Astrocyte (in vitro differentiated cells and primary cell): ENCODE measurements around the gene TSFM. TPM values are rescaled to one million over a fixed set of nuclear protein-coding genes. Genes with fewer than 3 reads are reported as not detected.

ENCODE experiments used
- DNase-seq: peaks from one replicate; pipeline ENCODE4 v3.0.0-alpha.2; 2010; ENCODE audit warnings: low read depth
- FAIRE-seq: peaks from 2 replicates; lab custom pipeline; 2011; peaks lifted over from hg19 to GRCh38; lab: Jason Lieb, UNC
- H2AFZ ChIP-seq: 2 replicates; pipeline ENCODE4 v1.6.0; 2012; ENCODE audit warnings: low read depth, low read length, inconsistent platforms
- H3K27ac ChIP-seq: 2 replicates; pipeline ENCODE4 v1.5.1; 2011; ENCODE audit warnings: low read depth, low read length, inconsistent platforms
- H3K27me3 ChIP-seq: 2 replicates; pipeline ENCODE4 v1.6.0; 2011; ENCODE audit warnings: low read length, inconsistent platforms; ENCODE audit not compliant: insufficient read depth
- H3K36me3 ChIP-seq: 2 replicates; pipeline ENCODE4 v1.5.1; 2011; ENCODE audit warnings: low read length, inconsistent platforms; ENCODE audit not compliant: insufficient read depth
- H3K4me1 ChIP-seq: 2 replicates; pipeline ENCODE4 v1.5.1; 2011; ENCODE audit warnings: low read length, inconsistent platforms; ENCODE audit not compliant: insufficient read depth
- H3K4me2 ChIP-seq: 2 replicates; pipeline ENCODE4 v1.6.0; 2012; ENCODE audit warnings: low read length, inconsistent platforms
- H3K4me3 ChIP-seq: 2 replicates; pipeline ENCODE4 v1.5.1; 2011; ENCODE audit warnings: low read depth, mild to moderate bottlenecking, low read length, inconsistent platforms; ENCODE audit not compliant: insufficient read depth
- H3K79me2 ChIP-seq: 2 replicates; pipeline ENCODE4 v1.6.0; 2012; ENCODE audit warnings: mild to moderate bottlenecking, low read length, inconsistent platforms; ENCODE audit not compliant: insufficient read depth
- H3K9ac ChIP-seq: 2 replicates; pipeline ENCODE4 v1.6.0; 2012; ENCODE audit warnings: mild to moderate bottlenecking, low read length, inconsistent platforms
- H3K9me3 ChIP-seq: 2 replicates; pipeline ENCODE4 v1.5.1; 2012; ENCODE audit warnings: low read depth, mild to moderate bottlenecking, low read length, inconsistent platforms; ENCODE audit not compliant: insufficient read depth
- H4K20me1 ChIP-seq: 2 replicates; pipeline ENCODE4 v1.6.0; 2012; ENCODE audit warnings: low read length, inconsistent platforms; ENCODE audit not compliant: insufficient read depth
- H3K27ac Mint-ChIP-seq: one replicate; pipeline ENCODE4 v1.8.0; 2021; ENCODE audit warnings: mild to moderate bottlenecking, mixed read lengths; ENCODE audit not compliant: unreplicated experiment
- H3K27me3 Mint-ChIP-seq: one replicate; pipeline ENCODE4 v1.8.0; 2021; ENCODE audit warnings: low read depth, mixed read lengths; ENCODE audit not compliant: unreplicated experiment
- H3K36me3 Mint-ChIP-seq: one replicate; pipeline ENCODE4 v1.8.0; 2021; ENCODE audit warnings: low read depth, mixed read lengths; ENCODE audit not compliant: unreplicated experiment
- H3K4me1 Mint-ChIP-seq: one replicate; pipeline ENCODE4 v1.8.0; 2021; ENCODE audit warnings: low read depth, mixed read lengths; ENCODE audit not compliant: unreplicated experiment
- H3K4me3 Mint-ChIP-seq: one replicate; pipeline ENCODE4 v1.8.0; 2021; ENCODE audit warnings: mild to moderate bottlenecking, moderate library complexity, mixed read lengths; ENCODE audit not compliant: unreplicated experiment
- H3K9me3 Mint-ChIP-seq: one replicate; pipeline ENCODE4 v1.8.0; 2021; ENCODE audit warnings: mild to moderate bottlenecking, mixed read lengths; ENCODE audit not compliant: unreplicated experiment
- CTCF ChIP-seq: IDR thresholded peaks from 2 replicates; pipeline ENCODE4 v1.5.1; 2011; ENCODE audit warnings: low read depth, mild to moderate bottlenecking, inconsistent platforms, low read length, moderate library complexity; ENCODE audit not compliant: insufficient read depth
- EZH2 ChIP-seq: IDR thresholded peaks from 2 replicates; pipeline ENCODE4 v1.6.1; 2012; ENCODE audit warnings: mild to moderate bottlenecking, low read length, inconsistent platforms; ENCODE audit not compliant: insufficient read depth
- total RNA-seq: library from RNA; stranded (reverse); gene quantifications from 2 replicates; pipeline ENCODE4 v1.2.1, GENCODE V29; 2021

The TSFM gene
- total RNA-seq, 1 donor from 2014 or later, result 26.6 TPM

GRCh38 chr12:57737467-57738460 lies 44.8 kb upstream of the TSFM start:
- H3K4me1 ChIP-seq, result peaks cover 11% of the 10 kb centered on the region
- Mint-ChIP-seq H3K36me3 (peaks cover 3% of the 10 kb centered on the region), H3K4me3 (no peak overlapping the region), H3K9me3 (no peaks in the 10 kb centered on the region), H3K27ac (no peak overlapping the region), H3K27me3 (peaks cover 58% of the 10 kb centered on the region), H3K4me1 (peaks cover 17% of the 10 kb centered on the region)
- H3K4me3 ChIP-seq, result no peak overlapping the region
- H3K9me3 ChIP-seq, result no peaks in the 10 kb centered on the region
- peak overlapping the region; percentile 47 for H2AFZ ChIP-seq
- H3K27me3 ChIP-seq, result peaks cover 75% of the 10 kb centered on the region
- no peak overlapping the region for H3K27ac ChIP-seq
- H4K20me1 ChIP-seq, result peaks cover 9% of the 10 kb centered on the region
- no peak overlapping the region for H3K9ac ChIP-seq
- DNase-seq (no peak), FAIRE-seq (no peak)
- no peaks in the 10 kb centered on the region for H3K36me3 ChIP-seq
- TF ChIP-seq EZH2 (peak; percentile 99), CTCF (no peak)
- peak overlapping the region; percentile 71 for H3K4me2 ChIP-seq
- no peaks in the 10 kb centered on the region for H3K79me2 ChIP-seq

GRCh38 chr12:57738661-57739237 lies 43.8 kb upstream of the TSFM start, which contains the start of gene AGAP2:
TSS of gene AGAP2 (minus strand) at chr12:57738742. CDS start at chr12:57738246, 496 bp downstream.
- Histone ChIP-seq H2AFZ (peak within 1 kb of the TSS; percentile 47), H3K79me2 (no peaks in the 10 kb centered on the region), H3K27me3 (peaks cover 70% of the 10 kb centered on the region), H3K4me1 (peaks cover 11% of the 10 kb centered on the region), H3K9me3 (no peaks in the 10 kb centered on the region), H3K27ac (no peak within 1 kb of the TSS), H3K4me3 (no peak within 1 kb of the TSS), H4K20me1 (peaks cover 9% of the 10 kb centered on the region), H3K4me2 (peak within 1 kb of the TSS; percentile 71), H3K9ac (no peak within 1 kb of the TSS), H3K36me3 (no peaks in the 10 kb centered on the region)
- TF ChIP-seq EZH2, result no peak
- no peak for TF ChIP-seq CTCF
- peak within 1 kb of the TSS; percentile 14 for H3K27ac Mint-ChIP-seq
- FAIRE-seq (no peak), DNase-seq (peak; percentile 12)
- peaks cover 51% of the 10 kb centered on the region for H3K27me3 Mint-ChIP-seq
- peaks cover 17% of the 10 kb centered on the region for H3K4me1 Mint-ChIP-seq
- H3K36me3 Mint-ChIP-seq, result peaks cover 3% of the 10 kb centered on the region
- H3K4me3 Mint-ChIP-seq, result peak within 1 kb of the TSS; percentile 46
- no peaks in the 10 kb centered on the region for H3K9me3 Mint-ChIP-seq
